OCI-M2 (cell line): ENCODE results near the gene FAM162A.

ENCODE experiments used
- DNase-seq: peaks from one replicate; lab custom pipeline; 2025; ENCODE audit not compliant: unreplicated experiment; lab: John Stamatoyannopoulos, UW

The FAM162A gene

DNA sequence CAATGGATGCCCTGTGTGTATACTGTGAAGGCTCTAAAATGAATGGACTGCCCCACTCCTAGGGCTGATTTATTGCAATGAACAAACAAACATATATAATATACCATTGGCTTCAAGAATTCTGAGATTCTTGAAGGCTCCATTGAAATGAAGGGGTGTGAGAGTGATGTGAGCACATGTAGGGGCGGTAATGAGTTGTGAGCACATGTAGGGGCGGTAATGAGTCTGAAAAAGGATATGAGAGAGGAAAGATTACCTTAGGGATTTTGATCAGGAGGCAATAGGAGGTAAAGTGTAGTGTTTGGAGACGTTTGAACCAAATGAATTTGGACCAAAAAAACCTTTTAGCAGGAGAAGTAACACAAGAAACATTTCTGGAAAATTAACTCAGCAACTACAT is 3.7 kb downstream of the FAM162A start:
- DNase-seq, result no peak

DNA sequence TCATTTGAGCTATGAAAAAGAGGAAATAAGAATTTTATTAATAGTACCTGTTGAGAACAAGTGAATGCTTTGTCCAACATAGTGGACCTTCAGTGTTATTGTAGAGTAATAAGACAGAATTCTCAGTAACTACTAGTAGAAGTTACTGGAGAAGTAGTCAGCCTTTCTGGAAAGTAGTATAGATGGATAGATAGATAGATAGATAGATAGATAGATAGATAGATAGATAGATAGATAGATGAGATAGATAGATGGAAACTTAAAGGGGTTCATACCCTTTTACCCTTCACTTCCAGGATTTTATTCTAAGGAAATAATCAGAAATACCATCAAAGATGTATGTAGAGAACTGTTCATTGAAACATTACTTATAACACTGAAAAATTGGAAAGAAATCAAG is 5.2 kb downstream of the FAM162A start:
- DNase-seq, result no peak

DNA sequence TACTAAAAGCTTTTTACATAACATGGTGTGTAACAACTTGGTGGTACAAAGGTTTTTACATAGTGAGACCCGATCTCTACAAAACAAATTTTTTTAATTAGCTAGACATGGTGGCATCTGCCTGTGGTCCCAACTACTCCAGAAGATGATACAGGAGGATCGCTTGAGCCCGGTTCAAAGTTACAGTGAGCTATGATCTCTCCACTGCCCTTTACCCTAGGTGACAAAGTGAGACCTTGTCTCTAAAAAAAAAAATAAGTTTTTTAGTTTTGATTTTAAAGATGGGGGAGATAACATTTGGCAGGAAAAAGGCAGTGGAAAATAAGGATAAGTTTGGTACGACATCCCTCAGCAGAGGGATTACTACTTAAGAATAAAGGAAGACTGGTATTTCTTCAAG is 5.9 kb downstream of the FAM162A start:
- DNase-seq, result no peak

DNA sequence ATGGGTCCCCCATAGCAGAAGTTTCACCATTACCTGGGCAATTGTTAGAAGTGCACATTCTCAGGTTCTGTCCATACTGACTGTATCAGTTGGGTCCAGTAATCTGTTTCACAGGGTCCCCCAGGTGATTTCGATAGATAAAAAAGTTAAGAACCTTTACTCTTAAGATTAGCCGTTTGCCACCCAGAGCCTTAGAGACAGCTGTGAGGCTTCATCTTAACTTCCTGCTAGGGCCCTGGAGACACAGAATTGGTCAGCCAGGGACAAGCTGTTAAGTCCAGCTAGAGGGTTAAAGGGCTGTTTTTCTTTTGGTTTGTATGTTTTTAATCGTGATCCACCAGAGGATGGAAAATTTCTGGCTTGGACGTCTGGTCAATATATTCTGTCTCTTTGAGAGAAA is 6.7 kb downstream of the FAM162A start:
- DNase-seq, result no peak

GRCh38 chr3:122391681-122392446 is 7.9 kb downstream of the FAM162A start:
- no peak for DNase-seq

GRCh38 chr3:122392868-122393844 is 9.2 kb downstream of the FAM162A start:
- no peak for DNase-seq

GRCh38 chr3:122394173-122394572 is 10.2 kb downstream of the FAM162A start:
- DNase-seq, result no peak

GRCh38 chr3:122395582-122395981 is 11.6 kb downstream of the FAM162A start:
- no peak for DNase-seq

DNA sequence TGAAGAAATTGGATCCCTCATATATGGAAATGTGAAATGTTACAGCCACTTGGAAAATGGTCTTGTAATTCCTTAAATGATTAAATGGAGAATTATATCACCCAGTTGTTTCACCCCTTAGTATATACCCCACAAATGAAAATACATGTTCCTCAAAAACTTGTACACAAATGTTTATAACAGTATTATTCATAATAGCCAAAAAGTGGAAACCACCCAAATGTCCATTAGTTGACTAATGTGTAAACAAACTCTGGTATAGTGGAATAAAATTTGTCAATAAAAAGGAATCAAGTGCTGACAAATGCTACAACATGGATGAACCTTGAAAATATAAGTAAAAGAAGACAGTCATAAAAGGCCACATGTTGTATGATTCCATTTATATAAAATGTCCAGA is 12.5 kb downstream of the FAM162A start:
- no peak for DNase-seq

GRCh38 chr3:122397201-122397600 is 13.2 kb downstream of the FAM162A start:
- DNase-seq, result no peak

GRCh38 chr3:122398920-122399319 is 14.9 kb downstream of the FAM162A start:
- no peak for DNase-seq

GRCh38 chr3:122403489-122403888 is 19.5 kb downstream of the FAM162A start:
- no peak for DNase-seq

DNA sequence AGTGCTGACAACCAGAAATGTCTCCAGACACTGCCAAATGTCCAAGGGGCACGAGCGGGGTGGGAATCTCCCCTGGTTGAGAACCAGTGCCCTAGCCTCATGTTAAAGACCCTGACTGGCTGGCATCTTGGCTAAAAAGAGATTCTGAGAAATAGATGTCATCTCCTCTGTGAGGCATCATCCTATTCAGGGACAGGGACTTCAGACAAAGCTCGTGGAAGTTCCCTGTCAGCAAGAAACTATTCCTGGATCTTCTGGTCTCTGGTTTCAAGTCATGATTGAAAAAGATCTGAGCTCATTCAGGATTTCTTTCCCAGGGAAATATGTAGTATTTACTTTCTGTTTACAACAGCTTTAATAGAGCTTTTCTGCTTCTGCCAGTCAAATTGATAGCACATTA is 21.0 kb downstream of the FAM162A start:
- no peak for DNase-seq

DNA sequence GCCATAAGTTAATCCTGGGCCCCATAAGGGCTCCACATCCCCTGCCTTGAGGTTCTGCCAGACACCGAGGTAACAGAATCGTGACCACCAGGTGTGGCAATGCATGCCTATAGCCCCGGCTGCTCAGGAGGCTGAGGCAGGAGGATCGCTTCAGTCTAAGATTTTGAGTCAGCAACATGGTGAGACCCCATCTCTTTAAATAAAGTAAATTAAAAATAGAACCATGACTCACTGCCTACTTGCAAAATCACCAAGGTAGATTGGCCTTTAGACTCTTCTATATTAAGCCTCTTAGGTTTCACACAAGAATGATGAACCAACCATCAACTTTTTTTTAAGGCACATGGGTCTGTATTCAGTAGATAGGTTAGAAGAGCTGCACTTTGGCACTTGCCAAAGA is 22.2 kb downstream of the FAM162A start:
- DNase-seq, result no peak

- no peak for DNase-seq
These were observed 24.0 kb downstream of the FAM162A start for GRCh38 chr3:122407946-122408345.

GRCh38 chr3:122409446-122409845 is 25.5 kb downstream of the FAM162A start:
- DNase-seq, result no peak

DNA sequence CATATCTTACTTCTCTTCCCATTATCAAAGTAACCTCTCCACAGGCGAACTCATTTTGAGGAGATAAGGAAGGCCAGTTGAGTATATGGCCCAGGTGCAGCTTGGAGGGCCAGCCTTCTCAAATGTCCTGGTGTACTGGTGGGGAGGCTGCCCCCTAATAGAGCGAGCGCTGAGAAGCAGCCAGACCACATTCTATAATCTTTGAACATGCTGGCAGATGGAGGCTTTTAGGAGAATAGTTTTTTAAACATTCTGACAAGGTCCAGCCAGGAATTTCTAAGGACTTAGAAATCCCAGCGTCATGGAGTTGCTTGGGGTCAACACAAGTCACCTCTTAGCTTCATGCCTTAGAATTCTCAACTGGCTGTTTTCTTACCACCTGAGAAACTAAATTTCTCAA is 26.1 kb downstream of the FAM162A start:
- DNase-seq, result no peak

DNA sequence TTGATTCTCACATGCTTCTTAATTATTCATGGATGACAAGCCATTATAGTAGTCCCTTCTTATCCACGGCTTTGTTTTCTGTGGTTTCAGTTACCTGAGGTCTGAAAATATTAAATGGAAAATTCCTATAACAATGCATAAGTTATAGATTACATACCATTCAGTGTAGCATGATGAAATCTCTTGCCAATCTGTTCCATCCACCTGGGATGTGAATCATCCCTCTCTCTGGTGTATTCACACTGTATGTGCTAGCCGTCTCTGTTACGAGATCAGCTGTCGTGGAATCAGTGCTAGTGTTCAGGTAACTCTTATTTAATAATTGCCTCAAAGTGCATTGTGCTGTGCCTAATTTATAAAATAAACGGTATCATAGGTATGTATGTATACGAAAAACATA is 26.7 kb downstream of the FAM162A start:
- no peak for DNase-seq

DNA sequence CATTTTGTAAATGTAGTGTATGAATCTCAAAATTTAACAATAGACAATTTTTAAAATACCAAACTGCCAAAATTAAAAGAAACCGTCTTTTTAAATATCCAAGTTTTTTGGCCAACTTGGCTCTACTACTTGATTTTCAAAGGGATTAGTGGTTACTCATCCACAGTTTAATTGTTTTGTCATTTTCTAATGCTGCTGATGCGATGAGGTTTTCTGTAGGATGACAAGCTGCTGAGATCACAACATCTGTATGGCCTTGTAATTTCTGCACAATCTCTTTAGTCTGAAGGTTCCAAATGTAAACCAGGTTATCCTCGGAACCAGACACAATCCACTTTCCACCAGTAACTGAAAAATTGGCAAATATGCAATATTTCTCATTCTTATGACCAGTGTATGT is 30.4 kb downstream of the FAM162A start:
- DNase-seq, result no peak

- no peak for DNase-seq
These were observed 31.2 kb downstream of the FAM162A start for GRCh38 chr3:122415104-122415744.

GRCh38 chr3:122415762-122416654 is 32.0 kb downstream of the FAM162A start, which contains the start of gene WDR5B:
Gene WDR5B, minus strand, starts transcription at chr3:122416062. Its CDS starts 534 bp downstream, at chr3:122415528.
- DNase-seq, result no peak
